ENCODE data around the gene C11orf91.

DNA sequence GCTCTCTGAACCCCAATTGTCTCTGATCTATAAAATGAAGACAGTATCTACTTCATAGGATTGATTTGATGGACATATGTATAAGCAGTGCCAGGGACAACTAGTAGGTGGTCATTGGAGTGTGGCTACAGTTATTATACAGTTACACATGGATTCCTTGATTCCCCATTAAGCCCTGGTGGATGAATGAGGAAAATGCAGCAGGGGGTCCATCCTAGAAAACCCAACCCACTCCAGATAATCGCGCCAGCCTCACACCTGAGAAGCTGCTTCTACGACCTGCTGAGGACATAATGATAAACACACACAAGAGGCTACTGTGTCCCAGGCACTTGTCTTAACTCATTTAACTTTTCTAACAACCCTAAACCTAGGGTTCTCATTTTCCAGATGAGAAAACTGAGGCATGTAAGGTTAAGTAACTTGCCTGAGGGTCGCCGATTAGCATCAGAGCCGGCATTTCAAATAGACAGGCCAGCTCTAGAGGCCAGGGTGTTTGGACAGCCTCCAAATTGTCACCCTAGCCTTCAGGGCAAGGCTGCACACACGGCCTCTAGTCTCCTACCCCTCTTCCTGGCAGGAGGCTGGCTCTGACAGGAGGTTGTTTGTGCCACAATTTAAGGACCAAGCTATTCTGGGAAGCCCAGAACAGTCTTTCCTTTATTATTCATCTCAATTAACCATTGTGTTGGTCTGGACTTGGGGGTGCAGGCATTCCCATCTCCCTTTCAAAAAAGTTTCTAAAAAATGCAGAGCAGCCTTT, 3.8 kb upstream of the C11orf91 start:
- TF ChIP-seq, protein P1, sequence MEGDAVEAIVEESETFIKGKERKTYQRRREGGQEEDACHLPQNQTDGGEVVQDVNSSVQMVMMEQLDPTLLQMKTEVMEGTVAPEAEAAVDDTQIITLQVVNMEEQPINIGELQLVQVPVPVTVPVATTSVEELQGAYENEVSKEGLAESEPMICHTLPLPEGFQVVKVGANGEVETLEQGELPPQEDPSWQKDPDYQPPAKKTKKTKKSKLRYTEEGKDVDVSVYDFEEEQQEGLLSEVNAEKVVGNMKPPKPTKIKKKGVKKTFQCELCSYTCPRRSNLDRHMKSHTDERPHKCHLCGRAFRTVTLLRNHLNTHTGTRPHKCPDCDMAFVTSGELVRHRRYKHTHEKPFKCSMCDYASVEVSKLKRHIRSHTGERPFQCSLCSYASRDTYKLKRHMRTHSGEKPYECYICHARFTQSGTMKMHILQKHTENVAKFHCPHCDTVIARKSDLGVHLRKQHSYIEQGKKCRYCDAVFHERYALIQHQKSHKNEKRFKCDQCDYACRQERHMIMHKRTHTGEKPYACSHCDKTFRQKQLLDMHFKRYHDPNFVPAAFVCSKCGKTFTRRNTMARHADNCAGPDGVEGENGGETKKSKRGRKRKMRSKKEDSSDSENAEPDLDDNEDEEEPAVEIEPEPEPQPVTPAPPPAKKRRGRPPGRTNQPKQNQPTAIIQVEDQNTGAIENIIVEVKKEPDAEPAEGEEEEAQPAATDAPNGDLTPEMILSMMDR (IDR thresholded peaks at IDR 0.05; ENCODE audit: low read depth, low read length), result no peak
- no peak for TF ChIP-seq EZH2phosphoT487 (IDR thresholded peaks at IDR 0.05; ENCODE audit: low read depth)
